ENCODE measurements around the gene ACTL9.
"Not testable (repeated sequence)": the region's sequence is repeated elsewhere in the genome, so short reads cannot be mapped to it uniquely, and the experiment has no call there.

ACTL9 gene

GRCh38 chr19:8698433-8699063, at the start of gene ACTL9:
ACTL9 (minus strand) TSS chr19:8698795; CDS start chr19:8698701, 94 bp downstream.
- DNase-seq (ENCODE audit: low read depth): no peak

GRCh38 chr19:8739291-8740065, 40.9 kb upstream of the ACTL9 start:
- DNase-seq (ENCODE audit: low read depth): not testable (repeated sequence)

DNA sequence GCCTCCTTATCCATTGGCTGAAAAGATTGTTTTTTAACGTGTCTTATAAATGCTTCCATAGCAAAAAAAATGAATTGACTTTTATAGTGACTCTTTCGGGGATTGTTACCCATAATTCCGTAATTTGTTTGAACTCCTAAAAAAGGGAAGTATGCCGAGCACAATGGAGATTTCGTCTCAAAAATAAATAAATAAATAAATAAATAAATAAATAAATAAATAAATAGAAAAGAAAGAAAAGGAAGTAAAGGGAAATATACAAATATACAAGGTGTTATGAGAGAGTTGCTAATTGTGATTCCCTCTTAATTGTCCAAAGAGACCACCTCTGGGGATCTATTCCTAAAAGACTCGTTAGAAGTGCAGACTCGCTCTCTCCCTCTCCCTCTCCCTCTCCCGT, 39.8 kb upstream of the ACTL9 start:
- DNase-seq (ENCODE audit: low read depth): no peak

DNA sequence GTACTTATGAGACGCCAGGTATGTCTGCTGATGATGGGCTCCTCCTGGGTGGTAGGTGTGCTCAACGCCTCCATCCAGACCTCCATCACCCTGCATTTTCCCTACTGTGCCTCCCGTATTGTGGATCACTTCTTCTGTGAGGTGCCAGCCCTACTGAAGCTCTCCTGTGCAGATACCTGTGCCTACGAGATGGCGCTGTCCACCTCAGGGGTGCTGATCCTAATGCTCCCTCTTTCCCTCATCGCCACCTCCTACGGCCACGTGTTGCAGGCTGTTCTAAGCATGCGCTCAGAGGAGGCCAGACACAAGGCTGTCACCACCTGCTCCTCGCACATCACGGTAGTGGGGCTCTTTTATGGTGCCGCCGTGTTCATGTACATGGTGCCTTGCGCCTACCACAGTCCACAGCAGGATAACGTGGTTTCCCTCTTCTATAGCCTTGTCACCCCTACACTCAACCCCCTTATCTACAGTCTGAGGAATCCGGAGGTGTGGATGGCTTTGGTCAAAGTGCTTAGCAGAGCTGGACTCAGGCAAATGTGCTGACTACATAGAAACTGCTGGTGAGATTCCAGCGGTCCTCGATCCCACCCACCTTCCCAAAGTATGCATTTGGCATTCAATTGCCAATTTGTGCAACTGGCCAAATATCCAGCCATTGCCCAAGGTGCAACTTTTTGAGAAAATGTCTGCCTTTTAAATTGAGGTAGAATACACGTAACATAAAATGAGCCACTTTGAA, 33.0 kb upstream of the ACTL9 start:
- DNase-seq (ENCODE audit: low read depth): no peak

DNA sequence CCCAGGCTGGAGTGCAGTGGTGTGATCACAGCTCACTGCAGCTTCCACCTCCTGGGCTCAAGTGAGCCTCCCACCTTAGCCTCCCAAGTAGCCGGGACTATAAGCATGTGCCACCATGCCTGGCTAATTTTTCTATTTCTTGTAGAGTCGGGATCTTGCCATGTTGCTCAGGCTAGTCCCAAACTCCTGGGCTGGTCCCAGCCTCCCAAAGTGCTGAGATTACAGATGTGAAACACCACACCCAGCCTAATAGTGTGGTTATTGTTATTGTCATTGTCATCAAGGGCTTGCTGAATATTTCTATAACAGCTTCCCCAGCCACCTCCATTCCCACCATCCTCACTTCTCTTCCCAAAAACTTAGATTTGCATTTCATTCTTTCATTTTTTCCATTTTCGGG, 25.7 kb upstream of the ACTL9 start:
- no peak for DNase-seq (ENCODE audit: low read depth)

DNA sequence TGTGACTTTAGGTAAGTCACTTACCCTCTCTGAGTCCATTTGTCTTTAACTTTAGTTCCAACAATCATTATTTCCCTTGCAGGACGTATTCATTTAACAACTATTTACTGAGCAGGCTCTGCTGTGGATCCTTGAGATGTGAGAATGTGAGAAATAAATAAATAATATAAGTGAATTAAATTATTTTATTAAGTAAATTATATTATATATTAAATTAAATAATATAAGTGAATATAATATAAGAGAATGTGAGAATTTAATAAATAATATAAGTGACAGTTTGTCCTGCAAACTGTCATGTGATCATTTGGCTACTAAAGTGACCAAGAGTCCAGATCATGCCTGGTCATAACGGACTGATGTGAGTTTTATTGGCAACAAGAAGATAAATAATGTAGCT, 23.4 kb upstream of the ACTL9 start:
- DNase-seq (ENCODE audit: low read depth): no peak

- no peak for DNase-seq (ENCODE audit: low read depth)
Measured at GRCh38 chr19:8721334-8721733, 22.7 kb upstream of the ACTL9 start, which contains the start of gene OR2Z1. OR2Z1 (plus strand) TSS chr19:8721634; CDS start chr19:8731029, 9,395 bp downstream.

DNA sequence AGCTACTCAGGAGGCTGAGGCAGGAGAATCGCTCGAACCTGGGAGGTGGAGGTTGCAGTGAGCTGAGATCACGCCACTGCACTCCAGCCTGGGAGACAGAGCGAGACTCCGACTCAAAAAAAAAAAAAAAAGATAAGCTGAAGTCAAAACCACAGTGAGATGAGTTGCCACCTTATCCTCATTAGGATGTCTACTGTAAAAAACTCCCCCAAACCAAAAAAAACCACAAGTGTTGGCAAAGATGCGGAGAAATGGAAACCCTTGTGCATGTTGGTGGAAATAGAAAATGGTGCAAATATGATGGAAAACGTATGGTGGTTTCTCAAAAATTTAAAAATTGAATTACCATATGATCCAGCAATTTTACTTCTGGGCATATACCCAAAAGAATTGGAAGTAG, 11.7 kb upstream of the ACTL9 start:
- not testable (repeated sequence) for DNase-seq (ENCODE audit: low read depth)

DNA sequence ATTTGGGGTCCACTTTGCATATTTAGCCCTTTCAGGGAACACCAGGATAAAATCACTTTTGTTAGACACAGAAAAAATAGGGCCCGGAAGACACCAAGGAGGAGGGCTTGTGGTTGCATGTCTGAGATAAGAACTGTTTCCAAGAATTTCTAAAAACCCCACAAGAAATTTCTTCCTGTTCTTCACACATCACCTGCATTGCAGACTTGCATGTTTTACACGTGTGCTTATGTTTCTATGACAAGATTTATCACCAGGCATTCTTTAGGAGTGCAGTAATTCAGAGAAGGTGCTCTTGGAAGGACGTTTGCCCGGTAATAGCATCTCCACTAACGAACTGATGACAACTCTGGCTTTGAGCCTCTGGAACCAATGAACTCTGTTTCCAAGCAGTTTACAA, 7.1 kb upstream of the ACTL9 start:
- DNase-seq (ENCODE audit: low read depth): no peak

DNA sequence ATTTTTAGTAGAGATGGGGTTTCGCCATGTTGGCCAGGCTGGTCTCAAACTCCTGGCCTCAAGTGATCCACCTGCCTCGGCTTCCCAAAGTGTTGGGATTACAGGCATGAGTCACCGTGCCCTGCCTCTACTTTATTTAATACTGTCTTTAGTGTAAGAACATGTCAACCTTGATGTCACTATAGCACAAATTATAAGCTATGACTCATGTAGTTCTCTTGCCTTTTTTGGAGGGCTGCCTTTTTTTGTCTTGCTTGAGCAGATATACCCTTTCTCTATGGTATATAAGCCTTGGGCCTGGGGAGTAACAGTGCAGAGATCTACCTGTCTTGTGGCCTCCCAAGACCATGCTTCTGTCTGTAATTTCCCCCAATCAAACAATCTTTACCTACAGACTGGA, 6.7 kb upstream of the ACTL9 start:
- DNase-seq (ENCODE audit: low read depth): not testable (repeated sequence)

DNA sequence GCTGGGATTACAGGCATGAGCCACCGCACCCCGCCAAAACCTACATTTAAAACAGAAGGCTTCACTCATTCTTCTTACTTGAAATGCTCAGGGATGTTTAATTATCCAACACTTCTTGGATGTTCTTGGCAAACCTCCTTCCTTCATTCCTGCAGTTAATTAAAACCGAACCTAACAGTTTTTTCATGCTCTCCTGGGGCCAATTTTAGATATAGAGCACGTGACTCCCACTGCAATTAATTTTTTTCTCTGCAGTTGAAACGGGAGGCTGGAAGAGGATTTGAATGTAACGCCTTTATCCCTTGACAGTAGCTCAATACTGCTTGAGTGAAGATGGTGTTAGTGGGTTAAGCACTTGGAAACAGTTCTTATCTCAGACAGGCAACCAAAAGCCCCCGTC, 4.6 kb upstream of the ACTL9 start:
- no peak for DNase-seq (ENCODE audit: low read depth)

DNA sequence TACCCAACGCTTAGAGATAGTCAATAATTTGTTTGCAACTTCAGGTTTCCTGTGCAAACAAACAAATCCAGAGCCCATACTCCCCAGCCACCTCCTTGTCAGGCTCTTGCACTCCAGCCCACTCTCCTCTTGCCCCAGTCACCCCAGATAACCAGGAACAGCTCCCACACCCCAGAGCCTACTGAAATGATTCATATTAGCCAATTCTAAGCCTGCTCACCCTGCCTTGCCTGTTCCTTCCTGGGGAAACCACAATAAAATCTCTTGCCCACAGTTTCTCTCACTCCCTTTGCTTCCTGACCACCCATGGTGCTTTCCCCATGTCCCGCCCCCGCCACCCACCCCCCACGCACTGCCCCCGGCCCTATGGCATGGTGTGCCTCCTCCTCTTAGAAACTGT, 3.8 kb upstream of the ACTL9 start:
- DNase-seq (ENCODE audit: low read depth): no peak

DNA sequence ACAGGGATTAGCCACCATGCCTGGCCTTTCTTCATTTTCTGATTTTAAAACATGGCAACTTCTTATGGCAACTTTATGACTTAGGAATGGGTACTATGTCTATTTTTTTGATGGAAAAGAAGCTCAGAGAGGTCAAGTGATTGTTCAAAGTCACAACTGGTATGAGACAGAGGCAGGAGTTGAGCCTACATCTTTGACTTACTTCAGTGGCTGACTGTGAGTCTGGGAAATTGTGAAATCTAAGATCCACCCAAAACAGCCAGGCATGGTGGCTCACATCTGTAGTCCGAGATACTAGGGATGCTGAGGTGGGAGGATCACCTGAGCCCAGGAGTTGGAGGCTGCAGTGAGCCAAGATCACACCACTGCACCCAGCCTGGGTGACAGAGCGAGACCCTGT, 2.4 kb upstream of the ACTL9 start:
- DNase-seq (ENCODE audit: low read depth): no peak

DNA sequence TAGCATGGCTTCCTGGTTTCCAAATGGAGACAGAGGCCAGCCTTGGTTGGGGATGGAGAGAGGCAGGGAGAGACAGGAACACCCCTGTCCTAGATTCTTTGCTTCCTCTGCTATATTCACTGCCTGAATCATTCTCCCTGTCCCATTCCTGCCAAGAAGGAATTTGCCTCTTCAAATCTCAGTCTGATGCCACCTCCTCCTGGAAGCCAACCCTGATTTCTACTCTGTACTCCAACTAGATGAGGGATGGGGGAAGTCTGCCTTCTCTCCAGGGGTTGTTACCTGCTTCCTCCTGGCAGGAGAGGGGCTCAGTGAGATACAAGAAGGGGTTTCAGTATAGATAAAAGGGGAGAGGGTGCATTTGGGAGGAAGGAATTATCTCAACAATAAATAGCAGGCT, 1.3 kb upstream of the ACTL9 start:
- no peak for DNase-seq (ENCODE audit: low read depth)

DNA sequence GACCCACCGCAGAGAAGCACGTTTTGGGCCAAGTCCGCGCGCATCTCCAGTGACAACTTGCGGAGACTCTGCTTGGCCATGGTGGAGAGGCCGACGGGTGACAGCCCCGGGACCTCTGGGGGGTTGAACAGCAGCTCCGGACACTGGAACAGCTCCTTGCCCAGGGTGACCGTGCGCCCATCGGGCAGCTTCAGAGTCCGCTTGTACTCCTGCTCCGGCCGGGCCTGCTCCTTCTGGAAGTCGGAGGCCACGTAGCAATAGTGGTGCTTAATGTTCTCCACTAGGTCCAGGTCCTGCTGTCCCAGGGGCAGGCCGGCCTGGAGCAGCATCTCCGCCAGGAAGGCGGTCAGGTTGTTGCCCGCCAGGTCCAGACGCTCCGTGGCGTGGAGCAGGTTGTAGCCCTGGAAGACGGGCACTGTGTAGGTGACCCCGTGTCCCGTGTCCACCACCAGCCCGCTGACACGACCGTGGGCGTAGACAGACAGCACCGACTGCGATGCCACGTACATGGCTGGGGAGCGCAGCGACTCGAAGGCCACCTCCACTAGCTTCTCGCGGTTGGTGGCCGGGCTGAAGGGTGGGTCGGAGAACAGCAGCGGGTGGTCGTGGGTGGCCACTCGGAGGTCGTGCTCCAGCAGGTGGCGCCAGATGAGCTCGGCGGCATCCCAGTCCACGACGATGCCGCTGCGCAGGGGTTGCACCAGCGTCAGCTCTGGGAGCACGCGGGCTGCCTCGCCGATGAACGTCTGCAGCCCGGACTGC, 743 bp downstream of the ACTL9 start:
- DNase-seq (ENCODE audit: low read depth): no peak

DNA sequence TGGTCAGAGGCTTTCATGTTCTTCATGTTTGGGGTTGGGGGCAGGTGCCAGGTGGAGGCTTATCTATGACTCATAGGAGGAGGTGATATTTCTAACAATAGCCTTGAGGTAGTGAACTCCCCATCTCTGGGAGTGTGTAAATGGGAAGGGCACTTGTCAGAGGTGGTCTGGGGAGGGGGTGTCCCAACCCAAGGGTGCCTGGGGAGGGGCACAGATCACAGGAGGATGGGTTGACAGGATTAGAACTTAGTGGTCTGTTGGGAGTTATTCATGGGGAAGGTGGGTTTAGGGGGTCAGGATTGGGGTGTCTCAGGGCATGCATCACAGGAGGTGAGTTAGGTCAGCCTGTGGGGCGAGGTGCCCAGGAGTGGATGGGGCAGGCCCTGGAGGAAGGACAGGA, 1.6 kb downstream of the ACTL9 start:
- no peak for DNase-seq (ENCODE audit: low read depth)

DNA sequence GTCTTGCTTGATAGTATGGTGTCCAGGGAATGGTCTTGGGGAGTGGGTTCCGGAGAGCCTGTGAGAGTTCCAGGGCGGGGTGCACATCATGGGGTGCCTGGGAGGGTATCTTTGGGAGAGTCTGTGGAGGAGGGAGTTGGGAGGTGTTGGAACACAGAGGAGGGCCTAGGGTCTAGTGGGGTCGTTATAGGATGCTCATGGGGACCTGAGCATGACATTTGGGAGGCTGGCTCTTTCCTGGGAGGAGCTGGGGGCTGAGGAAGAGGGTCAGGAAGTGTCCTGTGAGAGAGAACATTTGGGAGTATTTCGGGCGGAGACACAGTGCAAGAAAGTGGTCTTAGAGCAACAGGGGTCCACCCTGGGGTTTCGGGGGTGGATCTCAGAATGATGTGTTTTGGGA, 2.7 kb downstream of the ACTL9 start:
- DNase-seq (ENCODE audit: low read depth): no peak

DNA sequence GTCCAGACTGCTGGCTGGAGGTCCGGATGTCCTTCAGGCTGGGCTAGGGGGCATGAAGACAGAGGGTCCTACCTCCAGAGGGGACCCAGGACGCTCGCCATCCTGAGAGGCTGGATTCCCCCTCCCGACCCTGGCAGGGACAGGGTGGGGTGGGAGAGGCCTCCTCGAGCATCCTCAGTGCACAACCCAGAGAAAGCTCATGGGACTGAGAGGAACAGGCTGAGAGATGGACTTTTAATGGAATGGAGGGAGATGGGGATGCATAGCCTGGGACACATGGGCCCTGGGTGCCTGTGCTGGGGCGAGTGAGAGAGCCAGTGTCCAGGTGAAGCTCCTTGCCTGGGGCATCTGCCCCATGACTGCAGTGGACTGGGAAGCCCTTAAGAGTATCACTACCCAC, 3.1 kb downstream of the ACTL9 start:
- no peak for DNase-seq (ENCODE audit: low read depth)

- no peak for DNase-seq (ENCODE audit: low read depth)
Measured at GRCh38 chr19:8690753-8691539, 7.6 kb downstream of the ACTL9 start.

DNA sequence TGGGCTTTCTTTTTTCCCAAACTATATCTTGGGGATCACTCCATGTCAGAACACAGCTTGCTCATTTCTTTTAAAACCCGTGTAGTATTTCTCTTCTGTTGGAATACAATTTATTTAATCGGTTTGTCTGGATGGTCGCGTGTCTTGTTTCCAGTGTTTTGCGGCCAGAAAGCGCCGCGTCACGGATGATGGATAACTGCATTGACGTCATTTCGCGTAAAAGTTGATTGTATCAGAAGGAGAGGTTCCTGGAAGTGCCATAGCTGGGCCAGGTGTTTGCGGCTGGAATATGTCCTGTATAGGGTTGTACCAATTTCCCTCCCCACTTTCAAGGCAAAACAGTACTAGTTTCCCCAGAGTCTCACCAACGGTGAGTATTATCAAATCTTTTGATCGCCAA, 9.7 kb downstream of the ACTL9 start:
- no peak for DNase-seq (ENCODE audit: low read depth)

GRCh38 chr19:8686549-8686948, 12.0 kb downstream of the ACTL9 start:
- DNase-seq (ENCODE audit: low read depth): no peak
